SK-N-SH treated with all-trans-retinoic acid at 6 μM for 48 hours (cell line): Measurements from ENCODE around the gene HIKESHI.

Experiments
- ATAC-seq: fragments of 200-7000 bp; cut with Tn5 transposase; 3 replicates; pipeline ENCODE4 v1.9.1; 2020; ENCODE audit warnings: mild to moderate bottlenecking, moderate library complexity
- ARNTL ChIP-seq: fragments of 450-650 bp; formaldehyde crosslinking; IDR thresholded peaks from 2 replicates; pipeline ENCODE4 v1.5.0; 2020; ENCODE audit warnings: low read depth, mild to moderate bottlenecking, moderate library complexity, borderline replicate concordance
- BACH2 ChIP-seq: fragments of 250-450 bp; sonication (Bioruptor Pico); IDR thresholded peaks from 2 replicates; pipeline ENCODE4 v1.9.0; 2021; ENCODE audit warnings: mild to moderate bottlenecking, borderline replicate concordance
- CREB5 ChIP-seq: fragments of 250-450 bp; sonication (Bioruptor Pico); IDR thresholded peaks from 2 replicates; pipeline ENCODE4 v1.5.1; 2020; ENCODE audit warnings: low read depth, mild to moderate bottlenecking, moderate library complexity
- CSDC2 ChIP-seq: fragments of 250-450 bp; sonication (Bioruptor Pico); IDR thresholded peaks from 2 replicates; pipeline ENCODE4 v1.5.0; 2020; ENCODE audit warnings: mild to moderate bottlenecking, moderate library complexity
- CSRNP3 ChIP-seq: fragments of 250-450 bp; sonication (Bioruptor Pico); IDR thresholded peaks from 2 replicates; pipeline ENCODE4 v1.5.1; 2021; ENCODE audit warnings: mild to moderate bottlenecking, moderate library complexity
- ESRRG ChIP-seq: fragments of 250-450 bp; sonication (Bioruptor Pico); IDR thresholded peaks from 2 replicates; pipeline ENCODE4 v1.6.1; 2021; ENCODE audit warnings: mild to moderate bottlenecking
- GLIS3 ChIP-seq: fragments of 250-450 bp; sonication (Bioruptor Pico); IDR thresholded peaks from 2 replicates; pipeline ENCODE4 v1.5.0; 2020; ENCODE audit warnings: mild to moderate bottlenecking, moderate library complexity
- ISL1 ChIP-seq: fragments of 250-450 bp; sonication (Bioruptor Pico); IDR thresholded peaks from 2 replicates; pipeline ENCODE4 v2.1.2; 2022; ENCODE audit warnings: mild to moderate bottlenecking, moderate library complexity
- OSR1 ChIP-seq: fragments of 250-450 bp; sonication (Bioruptor Pico); IDR thresholded peaks from 2 replicates; pipeline ENCODE4 v1.8.0; 2022; ENCODE audit warnings: moderate library complexity, mild to moderate bottlenecking, inconsistent platforms
- PATZ1 ChIP-seq: fragments of 250-450 bp; sonication (Bioruptor Pico); IDR thresholded peaks from 2 replicates; pipeline ENCODE4 v1.8.0; 2020; ENCODE audit warnings: mild to moderate bottlenecking, moderate library complexity, borderline replicate concordance
- POU6F1 ChIP-seq: fragments of 250-450 bp; sonication (Bioruptor Pico); IDR thresholded peaks from 2 replicates; pipeline ENCODE4 v1.8.0; 2021; ENCODE audit warnings: low read depth, mild to moderate bottlenecking, moderate library complexity, borderline replicate concordance
- PPARA ChIP-seq: fragments of 250-450 bp; sonication (Bioruptor Pico); IDR thresholded peaks from 2 replicates; pipeline ENCODE4 v1.5.0; 2020; ENCODE audit warnings: mild to moderate bottlenecking, borderline replicate concordance
- SNAI2 ChIP-seq: fragments of 250-450 bp; sonication (Bioruptor Pico); IDR thresholded peaks from 2 replicates; pipeline ENCODE4 v1.5.0; 2020; ENCODE audit warnings: mild to moderate bottlenecking, moderate library complexity
- TCF4 ChIP-seq: fragments of 250-450 bp; sonication (Bioruptor Pico); IDR thresholded peaks from 2 replicates; pipeline ENCODE4 v1.8.0; 2021; ENCODE audit warnings: mild to moderate bottlenecking, moderate library complexity, borderline replicate concordance
- TOX ChIP-seq: fragments of 250-450 bp; sonication (Bioruptor Pico); IDR thresholded peaks from 2 replicates; pipeline ENCODE4 v1.8.0; 2021; ENCODE audit warnings: mild to moderate bottlenecking, moderate library complexity, borderline replicate concordance
- TSHZ2 ChIP-seq: fragments of 250-450 bp; sonication (Bioruptor Pico); IDR thresholded peaks from 2 replicates; pipeline ENCODE4 v1.5.0; 2020; ENCODE audit warnings: mild to moderate bottlenecking, moderate library complexity
- ZC3H10 ChIP-seq: fragments of 250-450 bp; sonication (Bioruptor Pico); IDR thresholded peaks from 2 replicates; pipeline ENCODE4 v1.5.1; 2021; ENCODE audit warnings: mild to moderate bottlenecking, moderate library complexity
- ZFP3 ChIP-seq: fragments of 250-450 bp; sonication (Bioruptor Pico); IDR thresholded peaks from 2 replicates; pipeline ENCODE4 v1.5.0; 2020; ENCODE audit warnings: mild to moderate bottlenecking, moderate library complexity
- ZFP30 ChIP-seq: fragments of 450-650 bp; formaldehyde crosslinking; IDR thresholded peaks from 2 replicates; pipeline ENCODE4 v1.5.0; 2022; ENCODE audit warnings: mild to moderate bottlenecking, moderate library complexity
- ZNF565 ChIP-seq: fragments of 450-650 bp; formaldehyde crosslinking; conservative IDR thresholded peaks from 2 replicates; pipeline ENCODE4 v1.5.0; 2020; ENCODE audit warnings: low read depth, mild to moderate bottlenecking, moderate library complexity
- ZNF70 ChIP-seq: fragments of 450-650 bp; formaldehyde crosslinking; IDR thresholded peaks from 2 replicates; pipeline ENCODE4 v1.5.0; 2020; ENCODE audit warnings: mild to moderate bottlenecking, moderate library complexity
- ZNF8 ChIP-seq: fragments of 450-650 bp; formaldehyde crosslinking; IDR thresholded peaks from 2 replicates; pipeline ENCODE4 v1.5.0; 2020; ENCODE audit warnings: mild to moderate bottlenecking, moderate library complexity

The HIKESHI gene

GRCh38 chr11:86275493-86276370 lies 26.3 kb upstream of the HIKESHI start (continued):
- TF ChIP-seq CSRNP3 (CRISPR knock-in tag), result no peak
- no peak for TF ChIP-seq ARNTL (CRISPR knock-in tag)
- TF ChIP-seq GLIS3 (CRISPR knock-in tag), result no peak
- TF ChIP-seq ZC3H10 (CRISPR knock-in tag), result no peak
- TF ChIP-seq BACH2, result no peak
- no peak for TF ChIP-seq ZFP30
- no peak for TF ChIP-seq ZFP3
- no peak for TF ChIP-seq CSDC2 (CRISPR knock-in tag)
- TF ChIP-seq ZNF8 (CRISPR knock-in tag), result no peak
- no peak for TF ChIP-seq SNAI2 (CRISPR knock-in tag)
- TF ChIP-seq ESRRG, result no peak
- no peak for TF ChIP-seq ZNF70 (CRISPR knock-in tag)
- TF ChIP-seq OSR1 (CRISPR knock-in tag), result no peak

- TF ChIP-seq TSHZ2 (CRISPR knock-in tag), result no peak
- no peak for TF ChIP-seq OSR1 (CRISPR knock-in tag)
- no peak for TF ChIP-seq TCF4 (CRISPR knock-in tag)
- no peak for TF ChIP-seq ISL1
- no peak for TF ChIP-seq PPARA
- no peak for TF ChIP-seq ZNF565
- ATAC-seq, result no peak
These were observed 24.3 kb upstream of the HIKESHI start for GRCh38 chr11:86277741-86278140.

- no peak for TF ChIP-seq ARNTL (CRISPR knock-in tag)
- TF ChIP-seq ZC3H10 (CRISPR knock-in tag), result no peak
- TF ChIP-seq ZNF70 (CRISPR knock-in tag), result no peak
- no peak for TF ChIP-seq OSR1 (CRISPR knock-in tag)
- TF ChIP-seq ISL1, result no peak
- no peak for TF ChIP-seq ZFP30
- no peak for TF ChIP-seq SNAI2 (CRISPR knock-in tag)
- no peak for TF ChIP-seq PATZ1 (CRISPR knock-in tag)
- no peak for TF ChIP-seq POU6F1
- TF ChIP-seq BACH2, result no peak
- TF ChIP-seq TOX (CRISPR knock-in tag), result no peak
- TF ChIP-seq CREB5 (CRISPR knock-in tag), result no peak
- no peak for TF ChIP-seq TCF4 (CRISPR knock-in tag)
- TF ChIP-seq ZFP3, result no peak
- TF ChIP-seq ESRRG, result no peak
- TF ChIP-seq CSRNP3 (CRISPR knock-in tag), result no peak
- TF ChIP-seq ZNF8 (CRISPR knock-in tag), result no peak
- no peak for TF ChIP-seq TSHZ2 (CRISPR knock-in tag)
- no peak for ATAC-seq
These were observed 23.8 kb upstream of the HIKESHI start for GRCh38 chr11:86278226-86278625.
